Osteocyte (in vitro differentiated cells): ENCODE data around the gene GIPC2. TPM values are rescaled to one million over a fixed set of nuclear protein-coding genes. Genes with fewer than 3 reads are reported as not detected.

Experiments used
- DNase-seq: peaks from one replicate; pipeline ENCODE4 v3.0.0; 2021; ENCODE audit warnings: mixed read lengths; ENCODE audit not compliant: unreplicated experiment; ENCODE audit errors: extremely low spot score
- H3K27ac Mint-ChIP-seq: one replicate; pipeline ENCODE4 v1.8.0; 2021; ENCODE audit warnings: mild to moderate bottlenecking, mixed read lengths; ENCODE audit not compliant: unreplicated experiment
- H3K27me3 Mint-ChIP-seq: one replicate; pipeline ENCODE4 v1.8.0; 2021; ENCODE audit warnings: mixed read lengths; ENCODE audit not compliant: unreplicated experiment
- H3K36me3 Mint-ChIP-seq: one replicate; pipeline ENCODE4 v1.8.0; 2021; ENCODE audit warnings: mixed read lengths; ENCODE audit not compliant: unreplicated experiment
- H3K4me1 Mint-ChIP-seq: one replicate; pipeline ENCODE4 v1.8.0; 2021; ENCODE audit warnings: mixed read lengths; ENCODE audit not compliant: unreplicated experiment
- H3K4me3 Mint-ChIP-seq: one replicate; pipeline ENCODE4 v1.8.0; 2021; ENCODE audit warnings: mild to moderate bottlenecking, moderate library complexity, mixed read lengths; ENCODE audit not compliant: unreplicated experiment
- H3K9me3 Mint-ChIP-seq: one replicate; pipeline ENCODE4 v1.8.0; 2021; ENCODE audit warnings: mixed read lengths; ENCODE audit not compliant: unreplicated experiment
- CTCF ChIP-seq: fragments of 200-600 bp; sonication (generic); IDR thresholded peaks from 2 replicates; pipeline ENCODE4 v1.5.0; 2021; ENCODE audit warnings: antibody characterized with exemption, mild to moderate bottlenecking, moderate library complexity
- total RNA-seq: library from RNA; stranded (reverse); gene quantifications from 2 replicates; pipeline ENCODE4 v1.2.1, GENCODE V29; 2021

The GIPC2 gene
- total RNA-seq, 1 donor from 2014 or later, result 0.08 TPM

GRCh38 chr1:78177708-78178270 is 132.0 kb downstream of the GIPC2 start:
- TF ChIP-seq CTCF, result no peak
- DNase-seq, result no peak
- H3K36me3 Mint-ChIP-seq, result no peaks in the 10 kb centered on the region
- no peak overlapping the region for H3K4me3 Mint-ChIP-seq
- no peak overlapping the region for H3K27ac Mint-ChIP-seq
- H3K9me3 Mint-ChIP-seq, result no peaks in the 10 kb centered on the region
- peaks cover 2% of the 10 kb centered on the region for H3K4me1 Mint-ChIP-seq
- peaks cover 31% of the 10 kb centered on the region for H3K27me3 Mint-ChIP-seq

- no peaks in the 10 kb centered on the region for H3K9me3 Mint-ChIP-seq
- H3K36me3 Mint-ChIP-seq, result no peaks in the 10 kb centered on the region
- H3K27me3 Mint-ChIP-seq, result peaks cover 34% of the 10 kb centered on the region
- H3K4me1 Mint-ChIP-seq, result peaks cover 2% of the 10 kb centered on the region
- no peak overlapping the region for H3K4me3 Mint-ChIP-seq
- H3K27ac Mint-ChIP-seq, result no peak overlapping the region
- no peak for TF ChIP-seq CTCF
- DNase-seq, result no peak
These were observed 133.1 kb downstream of the GIPC2 start for GRCh38 chr1:78178816-78179215.

GRCh38 chr1:78184460-78185072 is 138.8 kb downstream of the GIPC2 start:
- Mint-ChIP-seq H3K27ac (no peak overlapping the region), H3K4me3 (no peak overlapping the region), H3K27me3 (peaks cover 42% of the 10 kb centered on the region), H3K9me3 (no peaks in the 10 kb centered on the region), H3K4me1 (no peaks in the 10 kb centered on the region), H3K36me3 (no peaks in the 10 kb centered on the region)
- TF ChIP-seq CTCF, result no peak
- DNase-seq, result no peak

Other genes starting within 250 kb of the GIPC2 start
- gene NEXN, start 157.3 kb upstream of the GIPC2 start, total RNA-seq, result 19.3 and 19.5 TPM in 2 replicates
- gene FUBP1, start 66.9 kb upstream of the GIPC2 start, total RNA-seq, result 123 and 126 TPM in 2 replicates
- 89.2 and 95.8 TPM in 2 replicates for gene DNAJB4, start 41.0 kb upstream of the GIPC2 start, total RNA-seq